GM21717 (cell line): ENCODE data around the gene NEDD8.
A peak's percentile ranks its signal among the peaks of the same experiment; 100 is the strongest.

Experiments
- ATAC-seq: cut with Tn5 transposase; IDR thresholded peaks from one replicate; pipeline ENCODE4 v1.9.1; 2021; ENCODE audit warnings: mild to moderate bottlenecking, moderate library complexity; ENCODE audit not compliant: unreplicated experiment

Gene NEDD8

DNA sequence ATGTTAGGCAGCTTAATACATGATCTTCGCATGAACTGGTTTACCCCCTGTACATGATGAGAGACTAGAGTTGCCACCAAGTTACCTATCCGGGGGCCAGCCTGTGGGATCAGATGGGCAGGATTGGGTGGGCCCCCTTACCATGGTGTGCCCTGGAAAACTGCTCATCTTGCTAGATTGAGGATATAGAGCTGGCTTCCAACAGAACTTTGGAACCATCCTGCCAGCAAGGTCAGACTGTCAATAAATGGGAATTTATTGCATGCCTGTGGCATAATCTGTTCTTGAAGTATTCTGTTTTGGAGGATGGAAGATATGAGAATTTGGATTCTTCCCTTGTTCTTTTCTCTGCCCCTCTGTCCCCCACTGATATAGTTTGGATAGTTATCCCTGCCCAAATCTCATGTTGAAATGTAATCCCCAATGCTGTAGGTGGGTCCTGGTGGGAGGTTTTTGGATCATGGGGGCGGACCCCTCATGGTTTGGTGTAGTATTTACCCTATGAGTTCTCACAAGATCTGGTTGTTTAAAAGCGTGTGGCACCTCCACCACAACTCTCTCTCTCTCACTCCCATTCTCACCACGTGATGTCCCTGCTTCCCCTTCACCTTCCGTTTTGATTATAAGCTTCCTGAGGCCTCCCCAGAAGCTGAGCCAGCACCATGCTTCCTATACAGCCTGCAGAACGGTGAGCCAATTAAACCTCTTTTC is 33.2 kb downstream of the NEDD8 start:
- no peak for ATAC-seq

DNA sequence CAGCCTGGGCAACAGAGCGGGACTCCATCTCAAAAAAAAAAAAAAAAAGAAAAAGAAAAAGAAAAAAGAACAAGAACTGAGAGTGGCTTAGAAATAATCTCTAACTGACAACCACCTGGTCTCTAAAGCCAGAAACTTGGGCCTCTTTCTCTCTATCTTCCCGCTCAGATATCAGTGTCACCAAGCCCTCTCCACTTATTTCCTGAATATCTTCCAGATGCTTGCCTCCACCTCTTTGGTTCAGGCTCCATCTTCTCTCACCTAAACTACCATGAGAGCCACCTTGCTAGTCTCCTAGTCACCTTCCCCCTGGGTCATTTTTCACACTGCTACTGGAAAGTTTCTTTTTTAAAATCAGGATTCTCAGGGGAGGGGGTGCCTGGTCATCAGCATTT is 35.1 kb downstream of the NEDD8 start:
- ATAC-seq: no peak

GRCh38 chr14:24196071-24197055 is 35.8 kb downstream of the NEDD8 start:
- ATAC-seq: no peak

DNA sequence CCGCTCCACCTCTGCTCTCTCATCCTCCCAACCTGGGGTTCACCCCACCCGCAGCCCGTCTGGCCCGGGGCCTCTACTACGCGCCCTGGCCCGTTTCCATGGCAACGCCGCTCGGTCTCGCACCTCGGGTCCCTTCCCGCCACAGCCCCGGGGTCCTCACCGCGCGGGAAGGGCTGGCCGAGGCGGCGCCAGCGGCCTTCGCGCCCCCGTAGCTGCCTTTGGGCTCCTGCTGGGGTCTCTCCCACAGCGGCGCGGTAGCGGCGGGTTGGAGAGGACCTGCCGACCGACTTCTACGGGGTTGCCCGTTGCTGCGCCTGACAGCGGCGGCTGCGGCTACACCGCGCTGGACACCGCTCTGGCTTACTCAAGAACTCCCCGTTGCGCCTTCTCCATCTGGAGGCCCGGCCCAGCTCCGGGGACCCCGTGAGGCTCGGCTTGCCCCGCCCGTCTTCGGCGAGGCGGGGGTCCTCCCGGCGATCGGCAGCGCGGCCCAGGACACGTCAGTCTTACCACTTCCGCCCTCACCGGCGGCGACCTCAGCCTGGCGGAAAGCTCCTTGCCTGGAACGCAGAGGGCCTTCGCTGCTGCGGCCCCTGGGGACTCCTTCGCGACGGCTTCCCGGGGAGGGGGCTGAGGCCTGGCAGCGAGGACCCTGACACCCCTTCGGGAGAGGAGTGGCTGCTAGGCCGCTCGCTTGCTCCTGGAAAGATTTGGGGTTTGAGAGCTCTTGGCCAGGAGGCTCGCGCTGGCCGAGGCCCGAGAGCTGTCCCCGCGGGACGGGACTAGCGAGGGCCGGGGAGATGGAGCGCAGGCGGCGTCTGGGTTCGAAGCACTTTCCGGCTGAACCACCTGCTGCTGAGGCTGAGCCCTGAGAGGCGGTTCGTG is 36.7 kb downstream of the NEDD8 start, which contains the start of gene TM9SF1:
Gene TM9SF1, minus strand, starts transcription at position 256 of the 885 bp plus-strand sequence. CDS start 422 bp downstream, outside the sequence.
- peak; percentile 70 for ATAC-seq

DNA sequence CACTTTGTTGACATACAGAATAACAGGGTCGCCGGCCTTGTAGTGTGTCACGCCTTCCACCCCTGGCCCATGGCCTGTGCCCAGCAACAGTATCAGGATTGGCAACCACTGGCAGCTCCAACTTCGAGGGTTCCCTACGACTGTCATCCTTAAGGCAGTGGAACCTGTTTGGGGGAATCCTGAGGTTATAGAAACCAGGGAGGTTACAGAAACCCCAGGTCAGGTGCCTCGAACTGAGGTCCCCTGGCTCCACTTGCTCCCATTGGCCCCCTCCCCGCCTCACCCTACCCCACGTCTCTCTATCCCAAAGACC is 37.3 kb downstream of the NEDD8 start:
- no peak for ATAC-seq

DNA sequence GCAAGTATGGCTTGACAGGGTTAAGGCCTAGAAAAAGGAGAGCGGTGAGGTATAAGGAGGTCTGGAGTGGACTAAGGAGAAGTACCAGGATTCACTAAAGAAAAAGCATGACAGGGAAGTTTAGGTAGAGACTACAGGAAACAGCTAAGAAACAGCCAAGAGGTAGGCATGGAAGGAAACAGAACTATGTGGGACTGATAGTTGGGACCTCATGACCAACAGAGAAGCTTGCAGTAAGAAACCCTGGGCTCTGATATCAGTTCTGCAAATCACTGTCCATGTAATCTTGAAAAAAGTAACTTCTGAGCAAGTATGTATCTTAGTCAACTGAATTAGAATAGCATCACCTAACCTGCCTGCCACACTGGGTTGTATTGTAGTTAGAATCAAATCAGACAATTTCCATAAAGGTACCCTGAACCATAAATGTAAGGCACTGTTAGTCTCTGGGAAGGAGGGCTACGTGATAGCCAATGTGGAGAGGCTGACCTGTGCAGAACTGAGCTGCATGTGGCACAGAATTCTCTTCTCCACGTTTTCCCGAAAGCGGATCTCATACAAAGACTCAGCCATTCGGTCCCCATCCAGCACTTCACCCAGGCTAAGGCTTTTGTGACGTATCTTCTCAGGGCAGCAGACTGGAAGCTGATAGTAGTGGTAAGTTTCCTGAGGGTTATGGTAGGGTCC is 37.8 kb downstream of the NEDD8 start:
- ATAC-seq: no peak

DNA sequence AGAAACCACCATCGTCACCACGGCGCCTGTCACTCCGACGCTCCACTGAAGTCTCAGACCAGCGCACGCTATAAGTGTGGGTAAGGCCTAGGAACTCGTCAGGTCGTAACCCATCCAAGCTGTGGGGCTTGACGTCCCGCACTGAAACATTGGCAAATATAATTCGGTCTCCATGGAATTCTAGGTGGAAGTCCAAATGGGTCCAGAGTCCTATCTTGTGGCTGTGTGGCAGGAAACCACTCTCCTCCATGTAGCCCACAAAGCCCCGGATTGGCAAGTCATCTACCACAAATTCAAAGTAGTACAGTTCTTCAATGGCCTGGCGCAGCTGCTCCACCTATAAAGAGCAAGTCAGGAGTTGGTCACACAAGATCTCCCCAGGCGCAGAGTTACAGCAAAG is 39.2 kb downstream of the NEDD8 start:
- ATAC-seq: no peak

GRCh38 chr14:24190416-24190815 is 41.8 kb downstream of the NEDD8 start:
- ATAC-seq: no peak

DNA sequence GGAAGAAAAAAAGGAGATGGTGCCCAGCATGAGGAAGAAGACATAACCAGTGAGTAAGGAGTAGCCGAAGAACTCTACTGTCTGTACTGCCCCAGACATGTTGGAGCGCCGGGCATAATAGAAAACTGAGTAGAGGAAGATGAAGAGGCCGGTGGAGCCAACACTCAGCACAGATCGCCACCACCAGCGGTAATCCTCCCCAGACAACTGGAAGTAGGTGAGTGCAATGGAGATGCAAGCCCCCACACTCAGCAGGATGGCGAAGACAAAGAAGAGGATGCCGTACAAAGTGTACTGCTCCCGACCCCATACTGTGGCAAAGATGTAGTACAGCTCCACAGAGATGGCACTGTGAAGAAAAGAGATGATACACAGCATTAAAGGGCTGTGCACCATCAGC is 42.7 kb downstream of the NEDD8 start:
- ATAC-seq: no peak

DNA sequence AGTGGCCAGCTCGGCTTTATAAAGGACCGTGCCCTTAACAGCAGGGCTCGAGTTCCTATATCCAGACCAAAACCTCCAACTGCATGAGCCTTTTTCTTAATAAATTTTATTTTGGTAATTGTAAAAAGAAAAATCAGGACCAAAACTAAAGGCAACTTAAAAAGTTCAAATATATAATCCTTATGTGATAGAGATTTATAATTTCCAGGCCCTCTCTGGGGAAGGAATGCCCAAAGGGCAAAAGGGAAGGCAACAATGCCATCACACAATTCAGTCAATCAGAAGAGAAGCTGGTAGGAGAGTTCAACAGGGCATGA is 43.1 kb downstream of the NEDD8 start:
- no peak for ATAC-seq

DNA sequence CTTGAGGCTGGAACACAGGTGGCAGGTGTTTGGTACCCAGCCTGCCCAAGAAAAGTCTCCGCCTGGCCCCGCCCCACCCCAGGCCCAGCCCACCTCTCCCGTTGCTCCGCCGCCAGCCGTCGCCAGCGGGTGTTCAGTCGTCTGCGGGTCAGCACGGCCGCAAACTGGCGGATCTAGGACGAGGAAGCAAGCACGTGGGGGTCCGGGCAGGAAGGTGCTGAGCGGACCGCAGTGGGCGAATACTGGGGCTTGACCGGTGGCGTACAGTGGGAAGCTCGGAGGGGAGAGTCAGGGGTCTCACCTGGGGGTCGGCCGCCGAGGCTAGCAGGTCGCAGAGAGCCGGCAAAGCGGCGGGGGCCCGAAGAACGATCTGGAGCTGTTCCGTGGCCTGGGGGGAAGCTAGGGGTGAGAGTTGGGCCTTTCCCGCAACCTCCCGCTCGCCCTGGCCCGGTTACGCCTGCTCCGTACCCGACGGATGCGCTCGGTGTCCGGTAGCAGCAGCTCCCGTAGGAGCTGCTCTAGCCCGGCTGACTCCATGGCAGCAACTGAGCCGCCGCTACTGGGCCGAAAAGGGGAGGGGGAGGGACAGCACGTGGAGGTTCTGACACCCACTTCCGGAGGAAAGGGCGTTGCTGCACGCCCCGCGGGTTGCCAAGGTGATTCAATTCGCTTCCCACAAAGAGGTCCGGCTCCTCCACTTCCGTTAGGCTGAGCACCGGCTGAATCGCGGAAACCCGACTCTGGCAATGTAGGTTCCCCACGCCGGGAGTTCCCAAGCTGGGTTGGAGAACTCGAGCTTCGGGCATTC is 43.7 kb downstream of the NEDD8 start, which contains the start of gene IPO4:
Gene IPO4, minus strand, starts transcription at position 566 of the 808 bp plus-strand sequence. Its CDS starts 29 bp downstream, at position 537.
- ATAC-seq: peak; percentile 69

DNA sequence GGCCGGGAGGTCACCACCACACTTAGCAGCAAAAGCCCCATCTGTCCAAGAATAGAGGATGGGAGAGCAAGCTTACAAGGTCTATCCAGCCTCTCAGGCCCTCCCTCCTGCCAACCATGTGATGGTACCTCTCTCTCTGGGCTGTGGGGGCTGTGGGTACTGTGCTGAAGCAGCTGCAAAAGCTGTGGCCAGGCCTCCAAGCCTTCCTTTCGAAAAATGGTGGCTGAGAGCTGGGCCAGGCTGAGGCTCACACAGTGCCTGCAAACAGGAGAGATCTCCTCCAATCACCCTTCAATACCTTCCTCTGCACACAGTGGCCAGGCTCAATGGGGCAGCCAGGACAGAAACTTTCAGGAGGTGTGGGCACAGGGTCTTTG is 44.6 kb downstream of the NEDD8 start:
- ATAC-seq: no peak

GRCh38 chr14:24186831-24187538 is 45.2 kb downstream of the NEDD8 start:
- ATAC-seq: no peak

GRCh38 chr14:24185741-24186140 is 46.4 kb downstream of the NEDD8 start:
- no peak for ATAC-seq

DNA sequence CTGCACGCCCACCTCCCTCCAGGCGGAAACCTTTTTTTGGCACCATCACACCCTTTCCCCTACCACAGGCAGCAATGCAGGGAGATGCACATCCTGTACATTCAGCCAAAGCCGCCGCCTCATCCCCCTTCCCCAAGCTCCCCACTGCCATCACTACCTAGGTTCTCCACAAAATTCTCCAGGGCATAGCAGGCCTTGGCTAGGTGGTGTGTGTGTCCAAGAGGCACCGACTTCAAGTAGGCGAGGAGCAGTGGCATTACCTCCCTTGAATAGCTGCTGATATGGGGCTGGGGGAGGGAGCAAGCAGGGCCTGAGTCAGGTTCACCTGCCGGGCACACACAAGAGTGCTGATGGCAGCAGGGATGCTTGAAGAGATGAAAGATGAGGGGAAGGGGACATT is 47.1 kb downstream of the NEDD8 start:
- no peak for ATAC-seq

- ATAC-seq: no peak
These were observed 47.8 kb downstream of the NEDD8 start for GRCh38 chr14:24184104-24184970.

DNA sequence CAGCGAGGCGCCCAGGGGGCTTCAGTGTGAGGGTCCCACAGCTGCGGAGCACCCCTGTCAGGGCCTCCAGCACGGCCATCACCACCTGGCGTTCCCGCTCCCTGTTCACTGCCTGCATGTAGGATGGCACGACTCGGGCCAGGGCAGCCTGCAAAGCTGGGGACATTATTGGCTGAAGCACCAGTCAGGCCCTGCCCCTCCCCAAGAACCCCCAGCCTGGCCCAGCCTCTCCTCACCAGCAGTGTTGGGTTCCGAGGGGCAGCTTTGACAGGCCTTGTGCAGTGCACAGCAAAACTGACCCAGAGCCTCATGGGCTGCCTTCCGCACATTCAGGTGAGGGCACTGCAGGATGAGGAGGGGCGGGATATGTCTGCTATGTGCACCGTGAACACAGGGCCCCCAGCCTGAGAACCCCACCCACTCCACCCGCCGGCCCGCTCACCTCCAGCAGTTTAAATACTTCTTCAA is 49.1 kb downstream of the NEDD8 start:
- ATAC-seq: no peak
